ENCODE results near the gene CPTP. TPM values are rescaled to one million over a fixed set of nuclear protein-coding genes. Genes with fewer than 3 reads are reported as not detected.

The CPTP gene
- total RNA-seq, 1 donor from 2014 or later, result 1.0 TPM

DNA sequence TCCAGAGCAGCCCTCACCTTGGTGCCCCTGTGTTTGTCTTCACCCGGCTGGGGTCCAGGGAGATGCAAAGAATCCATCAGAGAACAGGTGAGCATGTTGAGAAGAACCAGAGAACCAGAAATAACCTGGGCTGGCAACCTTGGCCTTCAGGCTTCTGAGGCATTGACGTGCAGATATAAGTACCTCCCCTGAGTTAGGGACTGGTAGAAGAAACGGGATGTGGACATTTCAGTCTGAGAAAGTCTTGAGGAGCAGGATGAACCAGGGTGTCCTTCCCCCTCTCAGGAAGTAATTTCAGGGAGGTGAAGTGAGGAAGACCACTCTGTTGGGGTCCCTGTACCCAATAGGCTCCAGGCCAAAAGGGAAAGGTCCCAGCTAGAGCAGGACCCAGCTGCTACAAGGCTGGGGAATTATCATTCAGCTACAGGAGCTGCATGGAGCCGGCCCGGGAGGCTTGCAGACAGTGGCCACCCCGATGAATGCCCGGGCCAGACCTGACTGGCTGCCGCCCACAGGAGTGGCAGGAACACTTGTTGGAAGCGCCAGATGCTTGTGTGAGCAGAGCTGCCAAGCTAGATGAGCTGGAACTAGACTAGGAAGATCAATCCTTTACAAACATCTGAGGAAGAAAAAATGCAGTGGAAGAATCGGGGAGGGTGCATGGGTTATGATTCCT lies 52.1 kb downstream of the CPTP start:
- Mint-ChIP-seq H3K9me3 (no peaks in the 10 kb centered on the region), H3K27me3 (ENCODE audit: insufficient read depth, low read depth) (peaks cover 2% of the 10 kb centered on the region), H3K4me3 (peak overlapping the region; percentile 76), H3K36me3 (no peaks in the 10 kb centered on the region), H3K4me1 (peaks cover 10% of the 10 kb centered on the region), H3K27ac (peak overlapping the region; percentile 11)
- Histone ChIP-seq H3K9me3 (ENCODE audit: low read depth) (no peaks in the 10 kb centered on the region), H4K20me1 (ENCODE audit: low read depth) (peaks cover 3% of the 10 kb centered on the region), H2AFZ (replicated peaks) (no peak overlapping the region), H3K27me3 (no peaks in the 10 kb centered on the region), H3F3A (ENCODE audit: low read depth) (peaks cover 22% of the 10 kb centered on the region), H3K79me2 (ENCODE audit: low read depth) (peaks cover 17% of the 10 kb centered on the region), H3K9ac (no peak overlapping the region), H3K36me3 (no peaks in the 10 kb centered on the region), H3K4me1 (peaks cover 7% of the 10 kb centered on the region), H3K4me2 (no peak overlapping the region), H3K4me3 (no peak overlapping the region), H3K27ac (no peak overlapping the region)
- TF ChIP-seq, protein P1, sequence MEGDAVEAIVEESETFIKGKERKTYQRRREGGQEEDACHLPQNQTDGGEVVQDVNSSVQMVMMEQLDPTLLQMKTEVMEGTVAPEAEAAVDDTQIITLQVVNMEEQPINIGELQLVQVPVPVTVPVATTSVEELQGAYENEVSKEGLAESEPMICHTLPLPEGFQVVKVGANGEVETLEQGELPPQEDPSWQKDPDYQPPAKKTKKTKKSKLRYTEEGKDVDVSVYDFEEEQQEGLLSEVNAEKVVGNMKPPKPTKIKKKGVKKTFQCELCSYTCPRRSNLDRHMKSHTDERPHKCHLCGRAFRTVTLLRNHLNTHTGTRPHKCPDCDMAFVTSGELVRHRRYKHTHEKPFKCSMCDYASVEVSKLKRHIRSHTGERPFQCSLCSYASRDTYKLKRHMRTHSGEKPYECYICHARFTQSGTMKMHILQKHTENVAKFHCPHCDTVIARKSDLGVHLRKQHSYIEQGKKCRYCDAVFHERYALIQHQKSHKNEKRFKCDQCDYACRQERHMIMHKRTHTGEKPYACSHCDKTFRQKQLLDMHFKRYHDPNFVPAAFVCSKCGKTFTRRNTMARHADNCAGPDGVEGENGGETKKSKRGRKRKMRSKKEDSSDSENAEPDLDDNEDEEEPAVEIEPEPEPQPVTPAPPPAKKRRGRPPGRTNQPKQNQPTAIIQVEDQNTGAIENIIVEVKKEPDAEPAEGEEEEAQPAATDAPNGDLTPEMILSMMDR (IDR thresholded peaks at IDR 0.05), result no peak
- no peak for TF ChIP-seq EZH2phosphoT487 (IDR thresholded peaks at IDR 0.05)
- no peak for DNase-seq (ENCODE audit: low spot score)

DNA sequence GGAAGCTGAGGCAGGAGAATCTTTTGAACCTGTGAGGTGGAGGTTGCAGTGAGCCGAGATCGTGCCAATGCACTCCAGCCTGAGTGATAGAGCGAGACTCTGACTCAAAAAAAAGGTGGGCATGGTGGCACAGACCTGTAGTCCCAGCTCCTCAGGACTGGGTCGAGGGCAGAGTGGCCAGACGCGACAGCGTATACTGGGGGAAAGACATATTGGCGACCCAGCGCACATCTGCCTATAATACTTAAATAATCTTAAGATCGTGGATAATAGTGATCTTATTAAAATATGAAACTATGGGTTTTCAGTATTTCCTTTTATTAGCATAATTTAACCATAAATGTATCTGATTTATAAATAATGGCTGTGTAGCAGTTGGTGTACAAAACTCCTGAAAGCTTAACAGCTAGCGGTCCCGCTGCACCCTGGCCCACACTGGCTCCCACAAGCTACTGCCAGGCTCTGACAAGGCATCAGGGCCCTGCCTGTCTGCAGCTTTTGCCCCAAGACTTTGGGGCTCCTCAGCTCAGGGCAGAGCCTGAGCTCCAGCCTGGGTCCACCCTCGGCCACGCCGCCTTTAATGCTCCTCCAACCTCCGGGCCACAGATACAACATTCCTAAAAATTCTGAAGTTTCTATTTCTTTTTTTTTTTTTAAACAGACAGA lies 53.1 kb downstream of the CPTP start:
- Histone ChIP-seq H3K36me3 (no peaks in the 10 kb centered on the region), H3K79me2 (ENCODE audit: low read depth) (peaks cover 17% of the 10 kb centered on the region), H3K4me3 (no peak overlapping the region), H3K27ac (no peak overlapping the region), H4K20me1 (ENCODE audit: low read depth) (peaks cover 3% of the 10 kb centered on the region), H3K9ac (no peak overlapping the region), H2AFZ (replicated peaks) (no peak overlapping the region), H3F3A (ENCODE audit: low read depth) (peaks cover 16% of the 10 kb centered on the region), H3K4me1 (peaks cover 7% of the 10 kb centered on the region), H3K27me3 (no peaks in the 10 kb centered on the region), H3K9me3 (ENCODE audit: low read depth) (no peaks in the 10 kb centered on the region), H3K4me2 (no peak overlapping the region)
- no peaks in the 10 kb centered on the region for H3K9me3 Mint-ChIP-seq
- H3K27me3 Mint-ChIP-seq (ENCODE audit: insufficient read depth, low read depth), result peaks cover 2% of the 10 kb centered on the region
- no peaks in the 10 kb centered on the region for H3K36me3 Mint-ChIP-seq
- TF ChIP-seq, protein P1 (IDR thresholded peaks at IDR 0.05), result no peak
- TF ChIP-seq EZH2phosphoT487 (IDR thresholded peaks at IDR 0.05) (no peak), EZH2 (IDR thresholded peaks at IDR 0.05) (no peak)
- H3K4me3 Mint-ChIP-seq, result no peak overlapping the region
- H3K27ac Mint-ChIP-seq, result no peak overlapping the region
- peaks cover 10% of the 10 kb centered on the region for H3K4me1 Mint-ChIP-seq
- DNase-seq (ENCODE audit: low spot score), result no peak

Small RNA genes within 50 kb of the gene (microRNA-seq; reads per million reads assigned to microRNA genes)
- gene MIR6726, result not detected
- 0.91 reads per million for gene MIR6727
- gene MIR6808, result not detected

Small RNA genes within 50 kb of the gene (small RNA-seq; reads per million reads assigned to genes)
- not detected for gene MIR6726

Other genes with a start within 250 kb of the CPTP start
- 8.0 and 24.0 TPM in 2 replicates for gene C1orf159, start 208.7 kb upstream of the CPTP start, total RNA-seq (ENCODE audit: low replicate concordance)
- 0.22 TPM in 1 of 2 replicates, not detected in the other for gene TTLL10, start 150.9 kb upstream of the CPTP start, total RNA-seq (ENCODE audit: low replicate concordance)
- gene TNFRSF18, start 118.2 kb upstream of the CPTP start, total RNA-seq (ENCODE audit: low replicate concordance), result not detected in 2 replicates
- gene TNFRSF4, start 110.6 kb upstream of the CPTP start, total RNA-seq (ENCODE audit: low replicate concordance), result 0.09 TPM in 1 of 2 replicates, not detected in the other
- gene SDF4, start 92.8 kb upstream of the CPTP start, total RNA-seq (ENCODE audit: low replicate concordance), result 16.6 and 43.4 TPM in 2 replicates
- gene B3GALT6, start 92.6 kb upstream of the CPTP start, total RNA-seq (ENCODE audit: low replicate concordance), result 15.8 and 32.4 TPM in 2 replicates
- gene C1QTNF12, start 78.1 kb upstream of the CPTP start, total RNA-seq (ENCODE audit: low replicate concordance), result 0.28 and 2.1 TPM in 2 replicates
- 32.9 and 39.2 TPM in 2 replicates for gene UBE2J2, start 50.9 kb upstream of the CPTP start, total RNA-seq (ENCODE audit: low replicate concordance)
- 0.41 and 4.7 TPM in 2 replicates for gene SCNN1D, start 44.4 kb upstream of the CPTP start, total RNA-seq (ENCODE audit: low replicate concordance)
- 10.7 and 24.6 TPM in 2 replicates for gene ACAP3, start 16.9 kb upstream of the CPTP start, total RNA-seq (ENCODE audit: low replicate concordance)
- 3.7 and 22.5 TPM in 2 replicates for gene PUSL1, start 16.2 kb upstream of the CPTP start, total RNA-seq (ENCODE audit: low replicate concordance)
- gene INTS11, start 142 bp upstream of the CPTP start, total RNA-seq (ENCODE audit: low replicate concordance), result 62.4 and 116 TPM in 2 replicates
- 0.22 TPM in 1 of 2 replicates, not detected in the other for gene TAS1R3, start 6.5 kb downstream of the CPTP start, total RNA-seq (ENCODE audit: low replicate concordance)
- gene DVL1, start 24.6 kb downstream of the CPTP start, total RNA-seq (ENCODE audit: low replicate concordance), result 14.5 and 64.1 TPM in 2 replicates
- 6.8 and 24.0 TPM in 2 replicates for gene MXRA8, start 33.8 kb downstream of the CPTP start, total RNA-seq (ENCODE audit: low replicate concordance)
- 26.4 and 82.2 TPM in 2 replicates for gene AURKAIP1, start 50.4 kb downstream of the CPTP start, total RNA-seq (ENCODE audit: low replicate concordance)
- gene CCNL2, start 74.5 kb downstream of the CPTP start, total RNA-seq (ENCODE audit: low replicate concordance), result 143 and 198 TPM in 2 replicates
- 89.0 and 96.1 TPM in 2 replicates for gene MRPL20, start 82.5 kb downstream of the CPTP start, total RNA-seq (ENCODE audit: low replicate concordance)
- 0.15 and 1.7 TPM in 2 replicates for gene ANKRD65, start 96.5 kb downstream of the CPTP start, total RNA-seq (ENCODE audit: low replicate concordance)
- gene VWA1, start 110.9 kb downstream of the CPTP start, total RNA-seq (ENCODE audit: low replicate concordance), result 2.4 and 7.0 TPM in 2 replicates
- not detected in 2 replicates for gene ATAD3C, start 124.9 kb downstream of the CPTP start, total RNA-seq (ENCODE audit: low replicate concordance)
- gene ATAD3B, start 147.0 kb downstream of the CPTP start, total RNA-seq (ENCODE audit: low replicate concordance), result 9.3 and 21.1 TPM in 2 replicates
- 7.8 and 25.1 TPM in 2 replicates for gene ATAD3A, start 187.4 kb downstream of the CPTP start, total RNA-seq (ENCODE audit: low replicate concordance)
- 8.0 and 13.3 TPM in 2 replicates for gene TMEM240, start 215.8 kb downstream of the CPTP start, total RNA-seq (ENCODE audit: low replicate concordance)

All from neural progenitor cell (in vitro differentiated cells).